MM.1S (cell line): ENCODE results near the gene THSD7B.

Experiments
- EZH2 ChIP-seq: fragments of 300-600 bp; sonication (generic); optimal IDR thresholded peaks from 2 replicates; pipeline ENCODE3; 2017; ENCODE audit warnings: low read depth, mild to moderate bottlenecking, antibody characterized with exemption, low read length, mixed read lengths
- EZH2phosphoT487 ChIP-seq: fragments of 300-600 bp; sonication (generic); IDR thresholded peaks from 2 replicates; pipeline ENCODE4 v1.6.1; 2018; ENCODE audit warnings: antibody characterized with exemption, low read length
- TF ChIP-seq, protein P1 (sequence below): fragments of 300-600 bp; sonication (generic); IDR thresholded peaks from 2 replicates; pipeline ENCODE4 v1.5.1; 2016; ENCODE audit warnings: antibody characterized with exemption, low read length, mixed read lengths

DNA sequence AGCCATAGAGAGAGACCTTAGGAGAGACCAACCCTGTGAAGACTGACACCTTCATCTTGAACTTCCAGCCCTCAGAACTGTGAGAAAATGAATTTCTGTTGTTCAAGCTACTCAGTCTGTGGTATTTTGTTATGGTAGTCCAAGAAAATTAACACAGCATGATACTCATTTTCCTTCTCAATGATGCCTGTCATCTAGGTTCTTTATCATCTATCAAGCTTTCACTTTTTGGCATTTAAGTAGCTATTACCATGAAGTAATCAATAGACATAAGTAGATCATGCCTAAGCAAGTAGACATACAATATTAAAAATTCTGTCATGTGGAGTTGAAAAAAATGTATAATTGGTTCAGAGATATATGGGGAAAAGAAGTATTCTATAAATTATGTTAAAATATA is 444.7 kb downstream of the THSD7B start:
- TF ChIP-seq, protein P1, sequence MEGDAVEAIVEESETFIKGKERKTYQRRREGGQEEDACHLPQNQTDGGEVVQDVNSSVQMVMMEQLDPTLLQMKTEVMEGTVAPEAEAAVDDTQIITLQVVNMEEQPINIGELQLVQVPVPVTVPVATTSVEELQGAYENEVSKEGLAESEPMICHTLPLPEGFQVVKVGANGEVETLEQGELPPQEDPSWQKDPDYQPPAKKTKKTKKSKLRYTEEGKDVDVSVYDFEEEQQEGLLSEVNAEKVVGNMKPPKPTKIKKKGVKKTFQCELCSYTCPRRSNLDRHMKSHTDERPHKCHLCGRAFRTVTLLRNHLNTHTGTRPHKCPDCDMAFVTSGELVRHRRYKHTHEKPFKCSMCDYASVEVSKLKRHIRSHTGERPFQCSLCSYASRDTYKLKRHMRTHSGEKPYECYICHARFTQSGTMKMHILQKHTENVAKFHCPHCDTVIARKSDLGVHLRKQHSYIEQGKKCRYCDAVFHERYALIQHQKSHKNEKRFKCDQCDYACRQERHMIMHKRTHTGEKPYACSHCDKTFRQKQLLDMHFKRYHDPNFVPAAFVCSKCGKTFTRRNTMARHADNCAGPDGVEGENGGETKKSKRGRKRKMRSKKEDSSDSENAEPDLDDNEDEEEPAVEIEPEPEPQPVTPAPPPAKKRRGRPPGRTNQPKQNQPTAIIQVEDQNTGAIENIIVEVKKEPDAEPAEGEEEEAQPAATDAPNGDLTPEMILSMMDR: no peak
- TF ChIP-seq EZH2: no peak
- no peak for TF ChIP-seq EZH2phosphoT487
